NCI-H2227 (cell line): Measurements from ENCODE around the gene ZNF672.
"Not testable (repeated sequence)": the region's sequence is repeated elsewhere in the genome, so short reads cannot be mapped to it uniquely, and the experiment has no call there.

Experiments
- DNase-seq: peaks from one replicate; lab custom pipeline; 2025; ENCODE audit not compliant: unreplicated experiment; lab: John Stamatoyannopoulos, UW

The ZNF672 gene

DNA sequence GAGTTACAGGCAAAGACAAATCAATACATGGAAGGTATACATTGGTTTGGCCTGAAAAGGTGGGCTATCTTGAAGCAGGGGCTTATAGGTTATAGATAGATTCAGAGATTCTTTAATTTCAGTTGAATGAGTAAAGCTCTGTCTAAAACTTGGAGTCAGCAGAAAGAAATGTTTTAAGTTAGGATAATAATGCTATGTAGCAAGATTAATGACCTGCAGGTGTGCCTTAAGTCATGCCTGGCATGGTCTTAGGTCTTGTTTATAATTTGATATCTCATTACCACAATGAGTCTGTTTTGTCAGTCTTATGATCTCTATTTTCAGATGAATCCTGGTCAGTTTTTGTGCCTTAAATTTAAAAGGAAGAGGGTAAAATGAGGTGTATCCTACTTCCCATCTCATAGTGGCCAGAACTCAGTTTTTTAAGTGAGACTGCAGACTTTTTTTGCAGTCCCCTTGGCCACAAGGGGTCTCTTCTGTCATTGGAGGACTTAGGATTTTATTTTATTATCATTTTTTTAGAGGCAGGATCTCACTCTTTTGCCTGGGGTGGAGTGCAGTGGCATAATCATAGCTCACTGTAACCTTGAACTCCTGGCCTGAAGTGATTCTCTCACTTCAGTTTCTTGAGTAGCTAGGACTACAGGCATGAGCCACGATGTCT is 46.7 kb downstream of the ZNF672 start:
- no peak for DNase-seq

DNA sequence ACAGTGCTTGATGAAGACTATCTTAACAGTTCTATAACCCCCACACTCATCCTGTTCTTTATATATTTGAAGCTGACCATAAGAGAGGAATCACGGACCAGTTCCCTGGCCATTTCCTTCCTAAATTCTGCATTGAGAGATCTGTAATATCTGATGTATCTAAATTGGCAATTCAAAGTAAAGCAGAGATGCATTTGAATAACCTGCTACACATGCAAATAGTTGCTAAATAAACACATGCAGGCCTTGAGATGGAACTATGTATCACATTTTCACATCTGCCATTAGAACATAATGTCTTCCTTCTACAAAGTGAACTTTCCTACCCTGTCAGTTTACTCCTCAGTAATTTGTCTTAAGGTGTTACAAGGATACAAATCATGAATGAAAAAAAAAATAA is 47.6 kb downstream of the ZNF672 start:
- DNase-seq, result no peak

DNA sequence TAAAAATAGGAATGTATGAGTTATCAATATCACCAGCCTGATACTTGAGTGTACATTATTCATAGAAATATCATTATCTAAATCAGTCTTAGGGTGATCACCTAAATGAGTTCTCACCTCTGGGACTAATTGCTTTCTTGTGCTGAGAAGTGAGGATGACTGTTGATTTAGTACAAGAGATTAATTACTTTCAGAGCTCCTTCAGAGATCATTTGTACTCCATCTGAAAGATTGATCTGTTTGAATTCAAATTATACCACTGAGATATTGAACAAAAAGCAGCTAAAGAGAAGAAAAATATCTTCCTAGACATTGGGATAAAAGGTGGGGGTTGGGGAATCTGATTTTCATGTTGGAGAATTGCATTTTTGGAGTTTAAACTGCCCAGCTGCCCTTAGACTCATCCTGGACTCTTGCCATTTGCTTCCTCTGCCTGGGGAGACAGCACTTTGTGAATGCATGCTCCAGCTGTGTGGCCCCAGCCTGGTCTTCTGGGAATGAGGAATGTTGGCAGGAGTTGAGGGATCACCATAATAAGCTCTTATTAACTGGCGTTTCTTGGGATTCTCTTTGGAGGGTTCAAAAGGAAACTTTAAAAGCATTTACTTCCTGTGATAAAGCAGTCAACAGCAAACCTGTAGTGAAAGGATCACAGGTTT is 48.3 kb downstream of the ZNF672 start:
- DNase-seq, result no peak

DNA sequence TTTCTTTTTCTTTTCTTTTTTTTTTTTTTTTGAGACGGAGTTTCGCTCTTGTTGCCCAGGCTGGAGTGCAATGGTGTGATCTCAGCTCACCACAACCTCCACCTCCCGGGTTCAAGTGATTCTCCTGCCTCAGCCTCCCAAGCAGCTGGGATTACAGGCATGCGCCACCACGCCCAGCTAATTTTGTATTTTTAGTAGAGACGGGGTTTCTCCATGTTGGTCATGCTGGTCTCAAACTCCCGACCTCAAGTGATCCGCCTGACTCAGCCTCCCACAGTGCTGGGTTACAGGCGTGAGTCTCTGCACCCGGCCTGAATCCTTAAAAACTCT is 51.9 kb downstream of the ZNF672 start:
- DNase-seq, result not testable (repeated sequence)

DNA sequence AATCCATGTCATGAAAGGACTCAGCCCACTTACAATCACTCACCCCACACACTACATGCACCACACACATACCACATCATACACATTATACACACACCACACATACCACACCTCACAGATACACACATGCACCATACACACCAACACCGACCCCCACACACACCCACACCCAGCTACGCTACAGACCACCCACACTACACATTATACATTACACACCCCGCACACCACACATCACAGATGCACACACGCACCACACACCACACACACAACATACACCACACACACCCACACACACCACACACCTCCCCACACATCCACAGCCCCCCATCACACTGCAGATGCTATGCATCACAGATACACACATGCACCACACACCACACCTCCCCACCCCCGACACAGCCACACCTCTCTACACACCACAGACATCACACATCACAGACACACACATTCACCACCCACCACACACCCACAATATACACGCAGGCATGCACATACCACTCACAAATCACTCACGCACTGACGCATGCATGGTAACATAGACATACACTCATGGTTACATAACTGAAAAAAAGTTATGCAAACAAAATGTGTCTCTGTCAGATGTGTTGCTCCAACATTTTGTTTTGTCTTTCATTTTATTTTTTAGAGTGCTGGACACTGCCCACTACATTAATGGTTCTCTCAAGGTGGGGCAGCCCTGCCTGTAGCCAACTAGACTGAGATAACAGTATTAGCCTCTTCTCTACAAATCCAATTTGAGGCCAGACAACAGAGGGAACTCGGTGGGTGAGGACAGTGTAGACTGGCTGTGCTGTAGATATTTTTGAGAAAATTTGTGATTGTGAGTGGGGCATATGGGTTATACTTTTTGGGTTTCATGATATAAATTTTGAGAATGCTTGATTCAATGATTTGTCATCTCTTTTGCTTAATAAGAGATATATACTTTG is 52.8 kb downstream of the ZNF672 start:
- no peak for DNase-seq

DNA sequence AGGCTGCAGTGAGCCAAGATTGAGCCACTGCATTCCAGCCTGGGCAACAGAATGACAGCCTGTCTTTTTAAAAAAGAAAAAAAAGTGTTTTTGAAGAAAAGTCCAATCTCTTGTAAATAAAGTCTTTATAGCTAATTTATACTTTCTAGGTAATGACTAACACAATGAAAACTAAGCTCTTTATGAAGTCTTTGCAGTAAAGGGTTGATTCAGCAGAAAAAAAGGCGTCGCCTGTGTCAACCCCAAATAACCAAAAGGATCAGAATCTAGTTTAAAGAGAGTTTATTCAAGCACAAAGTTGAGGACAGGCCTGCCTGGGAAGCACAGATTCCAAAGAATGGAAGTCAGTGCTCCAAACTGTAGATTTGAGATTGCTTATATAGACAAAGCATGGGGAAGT is 53.7 kb downstream of the ZNF672 start:
- DNase-seq, result no peak

DNA sequence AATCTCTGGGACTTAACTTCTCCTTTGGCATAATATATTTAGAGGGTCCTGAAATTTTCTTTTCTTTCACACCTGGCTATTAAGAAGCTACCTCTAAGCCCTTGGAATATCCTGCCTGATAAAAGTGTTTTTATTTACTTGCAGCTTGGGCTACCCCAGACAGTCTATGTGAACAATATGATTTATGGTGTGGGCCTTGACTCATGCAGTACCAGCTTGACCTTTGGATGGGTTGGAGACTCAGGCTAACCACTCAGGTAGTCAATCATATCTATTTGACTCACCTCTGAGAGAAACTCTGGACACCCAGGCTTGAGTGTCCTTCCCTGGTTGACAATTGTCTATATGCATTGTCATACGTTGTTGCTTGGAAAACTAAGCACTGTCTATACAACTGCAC is 54.6 kb downstream of the ZNF672 start:
- DNase-seq, result no peak

DNA sequence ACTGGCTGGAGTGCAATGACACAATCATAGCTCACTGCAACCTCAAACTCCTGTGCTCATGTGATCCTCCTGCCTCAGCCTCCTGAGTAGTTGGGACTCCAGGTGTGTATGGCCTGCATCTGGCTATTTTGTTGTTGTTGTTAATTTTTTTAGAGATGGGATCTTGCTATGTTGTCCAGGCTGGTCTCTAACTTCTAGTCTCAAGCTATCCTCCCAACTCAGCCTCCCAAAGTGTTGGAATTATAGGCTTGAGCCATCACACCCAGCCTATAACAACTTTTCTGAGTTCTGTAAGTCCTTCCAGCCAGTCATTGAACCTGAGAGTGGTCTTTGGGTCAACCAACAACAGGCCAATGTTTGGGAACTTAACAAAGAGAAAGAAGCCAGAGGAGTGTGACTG is 56.8 kb downstream of the ZNF672 start:
- no peak for DNase-seq

DNA sequence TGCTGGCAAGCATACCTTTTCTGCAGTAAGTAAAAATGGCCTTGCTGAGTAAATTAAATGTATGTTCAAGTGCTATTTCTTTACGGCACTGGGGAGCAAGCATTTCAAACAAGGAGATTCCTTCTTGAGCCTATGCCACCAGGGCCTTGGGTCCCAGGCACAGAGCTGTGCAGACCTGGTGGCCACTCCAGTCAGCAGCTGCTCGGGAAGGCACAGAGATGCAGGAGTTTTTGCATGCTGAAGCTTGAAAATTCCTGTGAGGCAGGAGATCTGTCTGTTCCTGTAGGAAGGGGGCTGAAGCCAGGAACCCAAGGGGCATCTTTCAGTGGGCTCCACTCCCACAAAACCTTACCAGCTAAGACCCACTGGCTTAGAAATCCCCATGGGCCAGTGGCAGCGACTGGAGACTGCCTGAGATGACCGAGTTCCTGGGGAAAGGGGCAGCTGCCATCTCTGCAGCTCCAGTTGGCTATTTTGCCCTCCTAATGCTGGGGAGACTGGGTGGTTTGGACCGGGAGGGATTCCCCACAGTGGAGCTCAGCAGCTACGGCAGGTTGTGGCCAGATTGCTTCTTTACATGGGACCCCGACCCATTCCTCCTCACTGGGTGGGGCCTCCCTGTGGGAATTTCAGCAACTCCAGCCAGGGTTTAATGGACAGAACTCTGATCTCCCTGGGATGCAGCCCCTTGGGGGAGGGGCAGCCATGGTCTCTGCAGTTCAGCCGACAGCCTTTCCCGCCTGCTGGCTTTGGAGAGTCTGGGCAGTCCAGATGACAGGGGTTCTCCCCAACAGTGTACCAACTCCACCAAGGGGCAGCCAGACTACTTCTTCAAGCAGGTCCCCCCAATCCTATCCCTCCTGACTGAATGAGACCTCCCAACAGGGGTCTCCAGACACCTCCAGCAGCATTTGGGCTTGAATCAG is 59.7 kb downstream of the ZNF672 start:
- no peak for DNase-seq
